Suprapubic skin (tissue), 3 donors: Measurements from ENCODE around the gene WWOX.

Source experiments
- POLR2A ChIP-seq, 2 donors: fragments of 450-650 bp; IDR thresholded peaks; one replicate each; pipeline ENCODE4 v1.6.1; 2017; ENCODE audit warnings: antibody characterized with exemption in 2 of 2, mild to moderate bottlenecking in 2 of 2, moderate library complexity in 2 of 2
- TF ChIP-seq, protein P1 (sequence below), 2 donors: fragments of 200-600 bp in 1 of 2; fragments of 450-650 bp in 1 of 2; sonication (generic) in 1 of 2; IDR thresholded peaks; one replicate each; pipeline ENCODE4 v1.5.1; 2016 to 2019; ENCODE audit warnings: antibody characterized with exemption in 2 of 2, mild to moderate bottlenecking in 1 of 2, moderate library complexity in 1 of 2

DNA sequence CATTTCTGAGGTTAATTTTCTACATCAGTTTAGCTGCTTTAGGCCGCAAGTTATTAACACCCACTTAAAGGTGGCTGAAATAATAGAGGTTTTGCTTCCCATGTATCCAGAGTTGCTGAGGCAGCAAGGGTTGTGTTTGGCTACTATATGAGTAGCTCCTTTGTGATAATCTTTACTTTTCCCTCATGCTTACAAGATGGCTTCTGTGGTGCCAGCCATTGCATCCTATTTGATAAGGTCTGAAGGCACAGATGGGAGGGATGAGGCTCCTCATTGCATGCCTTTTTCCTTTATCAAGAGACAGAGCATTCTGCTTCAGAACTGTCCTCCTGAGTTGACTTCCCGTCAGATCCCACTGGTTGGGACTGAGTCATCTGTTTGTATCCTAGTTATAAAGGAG, 340.2 kb downstream of the WWOX start:
- TF ChIP-seq, protein P1, sequence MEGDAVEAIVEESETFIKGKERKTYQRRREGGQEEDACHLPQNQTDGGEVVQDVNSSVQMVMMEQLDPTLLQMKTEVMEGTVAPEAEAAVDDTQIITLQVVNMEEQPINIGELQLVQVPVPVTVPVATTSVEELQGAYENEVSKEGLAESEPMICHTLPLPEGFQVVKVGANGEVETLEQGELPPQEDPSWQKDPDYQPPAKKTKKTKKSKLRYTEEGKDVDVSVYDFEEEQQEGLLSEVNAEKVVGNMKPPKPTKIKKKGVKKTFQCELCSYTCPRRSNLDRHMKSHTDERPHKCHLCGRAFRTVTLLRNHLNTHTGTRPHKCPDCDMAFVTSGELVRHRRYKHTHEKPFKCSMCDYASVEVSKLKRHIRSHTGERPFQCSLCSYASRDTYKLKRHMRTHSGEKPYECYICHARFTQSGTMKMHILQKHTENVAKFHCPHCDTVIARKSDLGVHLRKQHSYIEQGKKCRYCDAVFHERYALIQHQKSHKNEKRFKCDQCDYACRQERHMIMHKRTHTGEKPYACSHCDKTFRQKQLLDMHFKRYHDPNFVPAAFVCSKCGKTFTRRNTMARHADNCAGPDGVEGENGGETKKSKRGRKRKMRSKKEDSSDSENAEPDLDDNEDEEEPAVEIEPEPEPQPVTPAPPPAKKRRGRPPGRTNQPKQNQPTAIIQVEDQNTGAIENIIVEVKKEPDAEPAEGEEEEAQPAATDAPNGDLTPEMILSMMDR (IDR thresholded peaks at IDR 0.05) = no peak
- TF ChIP-seq POLR2A (IDR thresholded peaks at IDR 0.05) = no peak
